ENCODE measurements around the gene UBE2M.

UBE2M gene

DNA sequence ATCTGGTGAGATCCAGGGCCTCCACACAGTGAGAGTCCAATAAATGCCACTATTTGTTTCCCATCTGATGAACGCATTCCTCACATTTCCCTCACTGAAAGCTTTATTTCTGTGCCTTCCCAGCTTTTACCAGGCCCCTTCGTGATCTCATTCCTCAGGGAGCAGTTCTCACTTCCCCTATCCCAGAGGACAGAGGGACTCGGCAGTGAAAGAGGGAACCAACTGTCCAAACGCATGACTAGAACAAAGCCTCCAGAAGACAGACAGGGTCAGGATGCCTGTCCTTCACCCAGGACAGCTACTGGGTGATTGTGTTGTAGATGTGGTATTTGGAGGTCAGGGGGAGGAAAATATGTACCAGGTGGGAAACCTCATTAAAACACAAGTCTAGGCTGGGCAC, 36.8 kb downstream of the UBE2M start:
- H3K27me3 ChIP-seq (ENCODE audit: insufficient read depth, low read depth, severe bottlenecking): no peaks in the 10 kb centered on the region
- H3K36me3 ChIP-seq: peaks cover 3% of the 10 kb centered on the region
- H3K9me3 ChIP-seq (ENCODE audit: severe bottlenecking): no peaks in the 10 kb centered on the region
- DNase-seq: no peak
- H3K4me3 ChIP-seq (ENCODE audit: low read depth, low read length): no peak overlapping the region
- TF ChIP-seq, protein P1, sequence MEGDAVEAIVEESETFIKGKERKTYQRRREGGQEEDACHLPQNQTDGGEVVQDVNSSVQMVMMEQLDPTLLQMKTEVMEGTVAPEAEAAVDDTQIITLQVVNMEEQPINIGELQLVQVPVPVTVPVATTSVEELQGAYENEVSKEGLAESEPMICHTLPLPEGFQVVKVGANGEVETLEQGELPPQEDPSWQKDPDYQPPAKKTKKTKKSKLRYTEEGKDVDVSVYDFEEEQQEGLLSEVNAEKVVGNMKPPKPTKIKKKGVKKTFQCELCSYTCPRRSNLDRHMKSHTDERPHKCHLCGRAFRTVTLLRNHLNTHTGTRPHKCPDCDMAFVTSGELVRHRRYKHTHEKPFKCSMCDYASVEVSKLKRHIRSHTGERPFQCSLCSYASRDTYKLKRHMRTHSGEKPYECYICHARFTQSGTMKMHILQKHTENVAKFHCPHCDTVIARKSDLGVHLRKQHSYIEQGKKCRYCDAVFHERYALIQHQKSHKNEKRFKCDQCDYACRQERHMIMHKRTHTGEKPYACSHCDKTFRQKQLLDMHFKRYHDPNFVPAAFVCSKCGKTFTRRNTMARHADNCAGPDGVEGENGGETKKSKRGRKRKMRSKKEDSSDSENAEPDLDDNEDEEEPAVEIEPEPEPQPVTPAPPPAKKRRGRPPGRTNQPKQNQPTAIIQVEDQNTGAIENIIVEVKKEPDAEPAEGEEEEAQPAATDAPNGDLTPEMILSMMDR (IDR thresholded peaks at IDR 0.05; ENCODE audit: low read depth, low read length): no peak
- no peak overlapping the region for H3K27ac ChIP-seq

- TF ChIP-seq, protein P1 (IDR thresholded peaks at IDR 0.05; ENCODE audit: low read depth, low read length): no peak
- Histone ChIP-seq H3K27me3 (ENCODE audit: insufficient read depth, low read depth, severe bottlenecking) (no peaks in the 10 kb centered on the region), H3K36me3 (peaks cover 13% of the 10 kb centered on the region), H3K4me3 (ENCODE audit: low read depth, low read length) (peak overlapping the region; percentile 54), H3K27ac (peak overlapping the region; percentile 95), H3K9me3 (ENCODE audit: severe bottlenecking) (no peaks in the 10 kb centered on the region)
- no peak for DNase-seq
These were observed 38.2 kb downstream of the UBE2M start for GRCh38 chr19:58520257-58520599.

GRCh38 chr19:58519355-58520256, 38.8 kb downstream of the UBE2M start, which contains the start of gene ZBTB45:
Gene ZBTB45, minus strand, starts transcription at chr19:58519810. Its CDS starts 2,137 bp downstream, at chr19:58517673.
- peak; percentile 94 for DNase-seq
- H3K27ac ChIP-seq: peak within 1 kb of the TSS; percentile 95
- TF ChIP-seq, protein P1 (IDR thresholded peaks at IDR 0.05; ENCODE audit: low read depth, low read length): peak; percentile 74
- no peaks in the 10 kb centered on the region for H3K27me3 ChIP-seq (ENCODE audit: insufficient read depth, low read depth, severe bottlenecking)
- peak within 1 kb of the TSS; percentile 54 for H3K4me3 ChIP-seq (ENCODE audit: low read depth, low read length)
- no peaks in the 10 kb centered on the region for H3K9me3 ChIP-seq (ENCODE audit: severe bottlenecking)
- H3K36me3 ChIP-seq: peaks cover 13% of the 10 kb centered on the region

- no peaks in the 10 kb centered on the region for H3K9me3 ChIP-seq (ENCODE audit: severe bottlenecking)
- TF ChIP-seq, protein P1 (IDR thresholded peaks at IDR 0.05; ENCODE audit: low read depth, low read length): peak; percentile 61
- peaks cover 13% of the 10 kb centered on the region for H3K36me3 ChIP-seq
- peak overlapping the region; percentile 95 for H3K27ac ChIP-seq
- no peaks in the 10 kb centered on the region for H3K27me3 ChIP-seq (ENCODE audit: insufficient read depth, low read depth, severe bottlenecking)
- DNase-seq: peak; percentile 84
- peak overlapping the region; percentile 54 for H3K4me3 ChIP-seq (ENCODE audit: low read depth, low read length)
These were observed 39.4 kb downstream of the UBE2M start for GRCh38 chr19:58519087-58519354.

- Histone ChIP-seq H3K4me3 (ENCODE audit: low read depth, low read length) (peak overlapping the region; percentile 54), H3K27me3 (ENCODE audit: insufficient read depth, low read depth, severe bottlenecking) (no peaks in the 10 kb centered on the region), H3K36me3 (peaks cover 13% of the 10 kb centered on the region), H3K9me3 (ENCODE audit: severe bottlenecking) (no peaks in the 10 kb centered on the region), H3K27ac (peak overlapping the region; percentile 95)
- no peak for DNase-seq
- TF ChIP-seq, protein P1 (IDR thresholded peaks at IDR 0.05; ENCODE audit: low read depth, low read length): no peak
These were observed 39.9 kb downstream of the UBE2M start for GRCh38 chr19:58518256-58519086.

Data from WERI-Rb-1 (cell line).